ENCODE results near the gene C6orf15.
A peak's percentile ranks its signal among the peaks of the same experiment; 100 is the strongest.

- TF ChIP-seq CTCF (IDR thresholded peaks at IDR 0.05) (peak; percentile 69), REST (IDR thresholded peaks at IDR 0.05; ENCODE audit: insufficient read depth in 1 of 2, low read depth in 2 of 2, low read length in 1 of 2) (no peak), POLR2AphosphoS5 (IDR thresholded peaks at IDR 0.05; ENCODE audit: low read depth, low read length) (no peak)
Measured at GRCh38 chr6:31083742-31084354, 28.5 kb downstream of the C6orf15 start.
